HG02610 (cell line): ENCODE results near the gene CTXN1.

ENCODE experiments used
- ATAC-seq: cut with Tn5 transposase; IDR thresholded peaks from one replicate; pipeline ENCODE4 v1.9.1; 2021; ENCODE audit warnings: mild to moderate bottlenecking, moderate library complexity; ENCODE audit not compliant: unreplicated experiment

The CTXN1 gene

DNA sequence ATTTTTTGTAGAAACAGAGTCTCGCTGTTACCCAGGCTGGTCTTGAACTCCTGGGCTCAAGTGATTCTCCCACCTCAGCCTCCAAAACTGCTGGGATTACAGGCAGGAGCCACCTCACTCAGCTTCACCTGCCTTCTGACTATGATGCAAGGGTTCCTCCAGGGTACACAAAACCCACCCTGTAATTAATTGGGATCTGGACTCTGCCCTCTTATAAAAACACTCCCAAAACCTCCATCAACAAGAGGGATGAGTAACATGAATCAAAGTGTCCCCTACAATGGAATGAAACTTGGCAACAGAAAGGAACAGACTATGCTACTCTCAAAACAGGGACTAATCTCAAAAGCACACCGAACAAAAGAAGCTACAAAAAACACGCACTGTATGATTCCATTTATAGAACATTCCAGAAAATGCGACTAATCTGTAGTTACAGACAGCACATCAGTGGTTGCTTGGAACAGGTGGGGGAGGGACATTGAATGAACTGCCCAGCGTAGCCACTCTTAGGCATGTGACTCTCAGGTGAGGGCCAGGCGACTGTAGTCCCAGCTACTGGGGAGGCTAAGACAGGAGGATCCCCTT is 48.6 kb downstream of the CTXN1 start:
- ATAC-seq: no peak

DNA sequence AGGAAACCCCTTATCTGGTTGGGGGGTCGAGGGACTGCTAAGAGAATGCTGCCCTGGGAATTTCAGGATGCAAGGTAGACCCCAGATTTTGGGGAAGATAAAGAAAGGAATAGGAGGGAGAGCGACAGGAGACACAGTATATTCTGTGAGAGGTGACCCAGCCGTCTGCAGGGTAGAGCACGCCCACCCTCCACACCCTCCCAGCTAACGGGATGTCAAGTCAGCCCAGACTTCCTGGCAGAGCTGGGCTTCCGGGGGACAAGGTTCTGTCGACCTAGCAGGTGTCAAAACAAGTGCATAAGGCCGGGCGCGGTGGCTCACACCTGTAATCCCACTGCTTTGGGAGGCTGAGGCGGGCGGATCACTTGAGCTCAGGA is 51.0 kb downstream of the CTXN1 start:
- no peak for ATAC-seq
